ENCODE data around the gene SERPINA9. TPM values are rescaled to one million over a fixed set of nuclear protein-coding genes. Genes with fewer than 3 reads are reported as not detected.

Gene SERPINA9
- polyA plus RNA-seq, 1 experiment: 0.05 TPM

- no peak overlapping the region for H3K27ac ChIP-seq (ENCODE audit: low read depth, low read length)
- H3K9me3 ChIP-seq (ENCODE audit: control insufficient read depth, insufficient read depth, low read length): no peaks in the 10 kb centered on the region; the same call in 1 of the 2 replicates
- no peaks in the 10 kb centered on the region for H3K27me3 ChIP-seq (ENCODE audit: control insufficient read depth, insufficient read depth, low read length)
- DNase-seq (ENCODE audit: low read depth, low spot score): no peak
- ChIA-PET POLR2A (no interaction called here), CTCF (no interaction called here)
- H3K4me3 ChIP-seq (ENCODE audit: low read depth, low read length): no peak overlapping the region
- TF ChIP-seq CTCF (IDR thresholded peaks at IDR 0.05; ENCODE audit: low read depth, low read length): no peak
These were observed 5.7 kb downstream of the SERPINA9 start for GRCh38 chr14:94470311-94470710.

- no peak for DNase-seq (ENCODE audit: low read depth, low spot score)
- CTCF ChIA-PET: interaction anchor here (1.6 kb wide), 1 partner anchor 80 kb away, joined by 4 read pairs; no protein-coding TSS in a partner anchor
- TF ChIP-seq CTCF (IDR thresholded peaks at IDR 0.05; ENCODE audit: low read depth, low read length): no peak
- Histone ChIP-seq H3K9me3 (ENCODE audit: control insufficient read depth, insufficient read depth, low read length) (no peaks in the 10 kb centered on the region; the same call in 1 of the 2 replicates), H3K27me3 (ENCODE audit: control insufficient read depth, insufficient read depth, low read length) (no peaks in the 10 kb centered on the region), H3K27ac (ENCODE audit: low read depth, low read length) (no peak overlapping the region), H3K4me3 (ENCODE audit: low read depth, low read length) (no peak overlapping the region)
- POLR2A ChIA-PET: no interaction called here
These were observed 6.7 kb downstream of the SERPINA9 start for GRCh38 chr14:94469261-94469660.

- POLR2A ChIA-PET: no interaction called here
- peaks cover 3% of the 10 kb centered on the region for H3K27me3 ChIP-seq (ENCODE audit: control insufficient read depth, insufficient read depth, low read length)
- H3K4me3 ChIP-seq (ENCODE audit: low read depth, low read length): no peak overlapping the region
- DNase-seq (ENCODE audit: low read depth, low spot score): no peak
- CTCF ChIA-PET: interaction anchor here (0.5 to 1.6 kb wide), 2 partner anchors 81 to 1060 kb away, joined by 3 to 4 read pairs; no protein-coding TSS in a partner anchor
- no peak overlapping the region for H3K27ac ChIP-seq (ENCODE audit: low read depth, low read length)
- TF ChIP-seq CTCF (IDR thresholded peaks at IDR 0.05; ENCODE audit: low read depth, low read length): no peak
- H3K9me3 ChIP-seq (ENCODE audit: control insufficient read depth, insufficient read depth, low read length): no peaks in the 10 kb centered on the region
These were observed 8.1 kb downstream of the SERPINA9 start for GRCh38 chr14:94467728-94468520.

GRCh38 chr14:94466706-94467370, 9.2 kb downstream of the SERPINA9 start:
- no peaks in the 10 kb centered on the region; the same call in 1 of the 2 replicates for H3K9me3 ChIP-seq (ENCODE audit: control insufficient read depth, insufficient read depth, low read length)
- no peak for TF ChIP-seq CTCF (IDR thresholded peaks at IDR 0.05; ENCODE audit: low read depth, low read length)
- ChIA-PET POLR2A (no interaction called here), CTCF (no interaction called here)
- H3K27me3 ChIP-seq (ENCODE audit: control insufficient read depth, insufficient read depth, low read length): peaks cover 3% of the 10 kb centered on the region
- H3K4me3 ChIP-seq (ENCODE audit: low read depth, low read length): no peak overlapping the region
- DNase-seq (ENCODE audit: low read depth, low spot score): no peak
- no peak overlapping the region for H3K27ac ChIP-seq (ENCODE audit: low read depth, low read length)

- peaks cover 3% of the 10 kb centered on the region for H3K27me3 ChIP-seq (ENCODE audit: control insufficient read depth, insufficient read depth, low read length)
- no peaks in the 10 kb centered on the region; the same call in 1 of the 2 replicates for H3K9me3 ChIP-seq (ENCODE audit: control insufficient read depth, insufficient read depth, low read length)
- H3K4me3 ChIP-seq (ENCODE audit: low read depth, low read length): no peak overlapping the region
- DNase-seq (ENCODE audit: low read depth, low spot score): no peak
- TF ChIP-seq CTCF (IDR thresholded peaks at IDR 0.05; ENCODE audit: low read depth, low read length): no peak
- ChIA-PET POLR2A (no interaction called here), CTCF (no interaction called here)
- H3K27ac ChIP-seq (ENCODE audit: low read depth, low read length): no peak overlapping the region
These were observed 11.0 kb downstream of the SERPINA9 start for GRCh38 chr14:94465042-94465441.

Data from AG04450 (cell line).